ENCODE measurements around the gene STAT5B. TPM values are rescaled to one million over a fixed set of nuclear protein-coding genes. Genes with fewer than 3 reads are reported as not detected.

The STAT5B gene
- total and polyA plus RNA-seq, 2 of the 8 experiments (the other 6 are each of a cell fraction or from before 2014, with no cell fraction given) = 35.3 to 52.6 TPM

DNA sequence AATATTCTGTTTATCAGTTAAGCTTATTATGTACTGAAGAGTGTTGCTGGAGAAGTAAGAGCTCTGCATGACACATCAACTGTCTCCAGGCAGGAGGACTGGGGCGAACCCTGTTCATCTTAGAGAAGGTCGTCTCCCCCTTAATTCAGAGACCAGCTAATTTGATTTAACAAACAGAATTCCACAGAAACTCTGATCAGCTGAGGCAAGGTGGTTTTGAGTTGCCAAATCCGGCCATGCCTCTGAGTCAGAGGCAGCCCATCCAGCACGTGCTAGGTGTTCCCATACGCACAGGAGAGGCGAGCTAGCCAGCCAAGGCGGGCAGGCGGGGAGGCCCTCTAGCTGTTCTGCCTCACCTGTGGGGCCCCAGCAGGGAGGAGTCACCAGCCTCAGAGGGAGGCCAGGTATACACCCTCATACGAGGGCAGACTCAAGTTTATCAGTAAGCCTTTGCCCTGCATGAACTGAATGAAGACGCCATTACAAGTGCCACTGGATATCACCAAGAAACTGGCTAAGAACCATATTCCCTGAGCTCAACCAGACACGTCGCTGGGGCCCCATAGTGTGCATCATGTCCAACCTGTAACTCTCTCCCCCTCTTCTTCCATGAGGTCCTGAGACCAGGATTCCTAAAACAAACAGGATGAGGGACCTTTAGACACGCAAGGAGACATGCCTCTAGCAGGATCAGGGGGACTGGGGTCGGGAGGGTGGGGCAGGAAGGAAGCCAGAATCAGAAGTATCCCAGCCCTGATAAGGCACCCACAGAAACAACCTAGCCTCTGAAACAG lies 37.8 kb upstream of the STAT5B start (continued):
- TF ChIP-seq RNF2 (IDR thresholded peaks at IDR 0.05; ENCODE audit: borderline replicate concordance, low read depth, low read length, missing control alignments, poor library complexity, severe bottlenecking) = no peak

Data from H1 (cell line).